SK-N-MC (cell line): ENCODE data around the gene SHROOM4.

ENCODE experiments used
- EZH2 ChIP-seq: fragments of 200-600 bp; sonication (generic); IDR thresholded peaks from one replicate; pipeline ENCODE4 v1.6.1; 2017; ENCODE audit warnings: antibody characterized with exemption
- POLR2AphosphoS5 ChIP-seq: IDR thresholded peaks from 2 replicates; pipeline ENCODE4 v1.6.1; 2012; ENCODE audit warnings: mild to moderate bottlenecking, low read depth, low read length, borderline replicate concordance

DNA sequence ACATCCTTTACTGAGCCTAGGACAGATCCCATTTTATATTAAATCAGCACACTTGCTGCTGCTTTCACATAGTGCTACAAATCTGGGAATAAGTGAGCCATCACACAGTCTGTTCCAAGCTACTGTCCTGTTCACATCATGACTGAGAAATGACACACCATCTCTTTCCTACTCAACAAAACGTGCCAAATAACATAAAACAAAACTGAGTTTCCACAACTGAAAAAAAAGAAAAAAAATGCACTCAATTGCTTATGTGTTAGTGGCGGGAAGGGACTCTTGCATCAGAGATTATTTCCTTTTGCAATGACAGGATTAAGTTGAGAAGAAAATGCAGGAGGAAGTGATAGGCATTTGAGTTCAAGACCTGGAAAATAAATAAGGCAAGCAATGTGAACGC is 109.0 kb downstream of the SHROOM4 start:
- TF ChIP-seq POLR2AphosphoS5 = no peak
- no peak for TF ChIP-seq EZH2
